OCI-M2 (cell line): ENCODE results near the gene CNPY2.
"Not testable (repeated sequence)": the region's sequence is repeated elsewhere in the genome, so short reads cannot be mapped to it uniquely, and the experiment has no call there.

Experiments
- DNase-seq: peaks from one replicate; lab custom pipeline; 2025; ENCODE audit not compliant: unreplicated experiment; lab: John Stamatoyannopoulos, UW

The CNPY2 gene

GRCh38 chr12:56315622-56316473, at the start of gene CNPY2:
CNPY2 (minus strand) TSS chr12:56315988; CDS start chr12:56315217, 771 bp downstream.
- DNase-seq, result peak; percentile 73

GRCh38 chr12:56362130-56363059, 46.6 kb upstream of the CNPY2 start, which contains the start of gene APOF:
APOF (minus strand) TSS chr12:56362857; CDS start chr12:56362745, 112 bp downstream.
- DNase-seq, result no peak

- no peak for DNase-seq
Measured at GRCh38 chr12:56361487-56362129, 45.8 kb upstream of the CNPY2 start.

GRCh38 chr12:56359851-56360767, 44.3 kb upstream of the CNPY2 start, which contains the start of gene STAT2:
STAT2 (minus strand) TSS chr12:56360107; CDS start chr12:56356571, 3,536 bp downstream.
- peak; percentile 90 for DNase-seq

GRCh38 chr12:56358836-56359532, 43.2 kb upstream of the CNPY2 start:
- DNase-seq, result no peak

GRCh38 chr12:56351325-56351724, 35.5 kb upstream of the CNPY2 start:
- no peak for DNase-seq

GRCh38 chr12:56350662-56351061, 34.9 kb upstream of the CNPY2 start:
- no peak for DNase-seq

GRCh38 chr12:56348776-56349175, 33.0 kb upstream of the CNPY2 start:
- DNase-seq, result no peak

- not testable (repeated sequence) for DNase-seq
Measured at GRCh38 chr12:56347255-56347654, 31.5 kb upstream of the CNPY2 start.

- no peak for DNase-seq
Measured at GRCh38 chr12:56346675-56347074, 30.9 kb upstream of the CNPY2 start.

- DNase-seq, result not testable (repeated sequence)
Measured at GRCh38 chr12:56342290-56342689, 26.5 kb upstream of the CNPY2 start.

- DNase-seq, result no peak
Measured at GRCh38 chr12:56341616-56342015, 25.8 kb upstream of the CNPY2 start.

GRCh38 chr12:56339158-56339422, 23.3 kb upstream of the CNPY2 start:
- no peak for DNase-seq

- DNase-seq, result no peak
Measured at GRCh38 chr12:56338308-56339157, 22.7 kb upstream of the CNPY2 start, which contains the start of gene IL23A. IL23A (plus strand) TSS chr12:56338884; CDS start chr12:56339045, 161 bp downstream.

- DNase-seq, result no peak
Measured at GRCh38 chr12:56337753-56338251, 22.0 kb upstream of the CNPY2 start.

GRCh38 chr12:56336361-56337167, 20.8 kb upstream of the CNPY2 start:
- no peak for DNase-seq

- DNase-seq, result not testable (repeated sequence)
Measured at GRCh38 chr12:56335527-56335926, 19.7 kb upstream of the CNPY2 start.

- DNase-seq, result no peak
Measured at GRCh38 chr12:56334490-56334793, 18.7 kb upstream of the CNPY2 start.
